ENCODE results near the gene DEFB121. TPM values are rescaled to one million over a fixed set of nuclear protein-coding genes. Genes with fewer than 3 reads are reported as not detected.

The DEFB121 gene
- total RNA-seq, 4 donors from 2014 or later, result not detected

- intact Hi-C loops (cut with DNase I; ENCODE audit: low total_unique reads), result no loop called here
- in situ Hi-C loops (cut with MboI; ENCODE audit: low pct_ligation_motif_present in 1 of 4, low pct_unique_long_range_greater_than_20kb in 1 of 4, low sequenced_read_pairs in 3 of 4), result loop anchor here in 1 of 4 donors (25.0 kb wide), 1 partner anchor 98 kb away; the partner anchor contains the start of gene DEFB116
- H3K4me3 ChIP-seq, result no peak overlapping the region
- TF ChIP-seq CTCF (IDR thresholded peaks at IDR 0.05) (no peak), POLR2A (IDR thresholded peaks at IDR 0.05) (no peak), EP300 (IDR thresholded peaks at IDR 0.05; ENCODE audit: low read depth) (no peak), POLR2AphosphoS5 (IDR thresholded peaks at IDR 0.05) (no peak)
- whole genome bisulfite sequencing, 2 donors (ENCODE audit: low coverage in 1 of 2), result 35 to 38% methylated on average over 1 of the region's 1 CpG
- H3K9me3 ChIP-seq, result no peaks in the 10 kb centered on the region
- H3K36me3 ChIP-seq, result no peaks in the 10 kb centered on the region
- H3K27ac ChIP-seq, result no peak overlapping the region
- H3K27me3 ChIP-seq, result no peaks in the 10 kb centered on the region
- DNase-seq, result no peak
- H3K4me1 ChIP-seq, result no peaks in the 10 kb centered on the region
Observed at GRCh38 chr20:31410011-31410410, 4.0 kb upstream of the DEFB121 start.

GRCh38 chr20:31403886-31404285 lies 2.1 kb downstream of the DEFB121 start:
- in situ Hi-C loops (cut with MboI; ENCODE audit: low pct_ligation_motif_present in 1 of 4, low pct_unique_long_range_greater_than_20kb in 1 of 4, low sequenced_read_pairs in 3 of 4), result loop anchor here in 1 of 4 donors (25.0 kb wide), 1 partner anchor 92 kb away; the partner anchor contains the start of gene DEFB116
- no peak for DNase-seq
- intact Hi-C loops (cut with DNase I; ENCODE audit: low total_unique reads), result no loop called here
- H3K4me1 ChIP-seq, result no peaks in the 10 kb centered on the region
- TF ChIP-seq POLR2AphosphoS5 (IDR thresholded peaks at IDR 0.05) (no peak), CTCF (IDR thresholded peaks at IDR 0.05) (no peak), EP300 (IDR thresholded peaks at IDR 0.05; ENCODE audit: low read depth) (no peak), POLR2A (IDR thresholded peaks at IDR 0.05) (no peak)
- no peaks in the 10 kb centered on the region for H3K36me3 ChIP-seq
- 40% methylated on average over 1 of the region's 1 CpG; no CpG with 5 or more reads in 1 of the 2 donors for WGBS, 2 donors (ENCODE audit: low coverage in 1 of 2)
- H3K27me3 ChIP-seq, result no peaks in the 10 kb centered on the region
- no peak overlapping the region for H3K27ac ChIP-seq
- no peaks in the 10 kb centered on the region for H3K9me3 ChIP-seq
- no peak overlapping the region for H3K4me3 ChIP-seq

GRCh38 chr20:31394900-31395299 lies 11.1 kb downstream of the DEFB121 start:
- no peaks in the 10 kb centered on the region for H3K27me3 ChIP-seq
- H3K27ac ChIP-seq, result no peak overlapping the region
- H3K4me3 ChIP-seq, result no peak overlapping the region
- H3K9me3 ChIP-seq, result no peaks in the 10 kb centered on the region
- no peaks in the 10 kb centered on the region for H3K36me3 ChIP-seq
- in situ Hi-C loops (cut with MboI; ENCODE audit: low pct_ligation_motif_present in 1 of 4, low pct_unique_long_range_greater_than_20kb in 1 of 4, low sequenced_read_pairs in 3 of 4) (no loop called here), intact Hi-C loops (cut with DNase I; ENCODE audit: low total_unique reads) (no loop called here)
- WGBS, 2 donors (ENCODE audit: low coverage in 1 of 2), result 21 to 42% methylated on average over 3 of the region's 3 CpGs
- TF ChIP-seq POLR2AphosphoS5 (IDR thresholded peaks at IDR 0.05) (no peak), POLR2A (IDR thresholded peaks at IDR 0.05) (no peak), EP300 (IDR thresholded peaks at IDR 0.05; ENCODE audit: low read depth) (no peak), CTCF (IDR thresholded peaks at IDR 0.05) (no peak)
- H3K4me1 ChIP-seq, result no peaks in the 10 kb centered on the region
- no peak for DNase-seq

- no peaks in the 10 kb centered on the region for H3K9me3 ChIP-seq
- no peaks in the 10 kb centered on the region for H3K4me1 ChIP-seq
- H3K36me3 ChIP-seq, result no peaks in the 10 kb centered on the region
- no peak overlapping the region for H3K27ac ChIP-seq
- in situ Hi-C loops (cut with MboI; ENCODE audit: low pct_ligation_motif_present in 1 of 4, low pct_unique_long_range_greater_than_20kb in 1 of 4, low sequenced_read_pairs in 3 of 4), result no loop called here
- H3K4me3 ChIP-seq, result no peak overlapping the region
- 66 to 82% methylated on average over 1 to 2 of the region's 2 CpGs for WGBS, 2 donors (ENCODE audit: low coverage in 1 of 2)
- intact Hi-C loops (cut with DNase I; ENCODE audit: low total_unique reads), result no loop called here
- H3K27me3 ChIP-seq, result no peaks in the 10 kb centered on the region
- no peak for DNase-seq
- TF ChIP-seq CTCF (IDR thresholded peaks at IDR 0.05) (no peak), POLR2AphosphoS5 (IDR thresholded peaks at IDR 0.05) (no peak), EP300 (IDR thresholded peaks at IDR 0.05; ENCODE audit: low read depth) (no peak), POLR2A (IDR thresholded peaks at IDR 0.05) (no peak)
Observed at GRCh38 chr20:31392836-31393235, 13.2 kb downstream of the DEFB121 start.

Data from transverse colon (tissue), 4 donors.